H1 (cell line): Measurements from ENCODE around the gene CBFB. TPM values are rescaled to one million over a fixed set of nuclear protein-coding genes. Genes with fewer than 3 reads are reported as not detected.

Experiments used
- CTCF ChIA-PET: fragments of 300-600 bp; sonication (Branson Sonifier 250); formaldehyde crosslinking; loops from one replicate; lab custom pipeline; 2021; ENCODE audit not compliant: partially characterized antibody; lab: Charles Lee
- POLR2A ChIA-PET: fragments of 300-600 bp; sonication (Branson Sonifier 250); formaldehyde crosslinking; loops from one replicate; lab custom pipeline; 2021; ENCODE audit warnings: inconsistent platforms; ENCODE audit not compliant: partially characterized antibody; lab: Charles Lee
- DNase-seq, 2 experiments: peaks; one replicate each; pipeline versions ENCODE4 v3.0.0 to v3.0.0-alpha.2; 2010 to 2022; ENCODE audit warnings: low spot score in 2 of 2, low read depth in 1 of 2, mixed read lengths in 1 of 2
- FAIRE-seq: peaks from 2 replicates; lab custom pipeline; 2011; peaks lifted over from hg19 to GRCh38; lab: Jason Lieb, UNC
- H2AFZ ChIP-seq: 2 replicates; pipeline ENCODE4 v1.8.1; 2012; ENCODE audit warnings: low read length, inconsistent platforms
- H2AK5ac ChIP-seq: 2 replicates; pipeline ENCODE4 v1.6.1; 2013; ENCODE audit warnings: low read depth, low read length
- H2BK120ac ChIP-seq: replicated peaks from 2 replicates; pipeline ENCODE3; 2013; ENCODE audit warnings: low read depth, low read length, inconsistent platforms
- H2BK12ac ChIP-seq: 2 replicates; pipeline ENCODE4 v1.6.1; 2013; ENCODE audit warnings: low read depth, low read length
- H2BK15ac ChIP-seq: 2 replicates; pipeline ENCODE4 v1.6.1; 2013; ENCODE audit warnings: low read length
- H2BK20ac ChIP-seq: 2 replicates; pipeline ENCODE4 v1.6.1; 2013; ENCODE audit warnings: low read length
- H2BK5ac ChIP-seq: 2 replicates; pipeline ENCODE4 v1.6.1; 2013; ENCODE audit warnings: low read depth, low read length
- H3K14ac ChIP-seq: 2 replicates; pipeline ENCODE4 v1.6.1; 2013; ENCODE audit warnings: inconsistent platforms; ENCODE audit not compliant: insufficient read length
- H3K18ac ChIP-seq: 2 replicates; pipeline ENCODE4 v1.6.1; 2013; ENCODE audit warnings: low read length; ENCODE audit errors: extremely low read depth
- H3K23ac ChIP-seq: 2 replicates; pipeline ENCODE4 v1.6.1; 2013; ENCODE audit warnings: inconsistent platforms; ENCODE audit not compliant: insufficient read length
- H3K23me2 ChIP-seq: 2 replicates; pipeline ENCODE4 v1.6.1; 2013; ENCODE audit warnings: low read depth, low read length
- H3K27ac ChIP-seq: 2 replicates; pipeline ENCODE4 v1.6.1; 2011; ENCODE audit warnings: low read depth, low read length, inconsistent platforms
- H3K27me3 ChIP-seq, 4 experiments: replicated peaks in 1 of 4; 1 replicate in 1 of 4; 2 replicates in 3 of 4; pipeline versions ENCODE4 v1.6.1 to v1.8.1; 2011 to 2013; ENCODE audit warnings: low read length in 3 of 4, mild to moderate bottlenecking in 3 of 4, inconsistent platforms in 2 of 4, mixed read lengths in 2 of 4, moderate library complexity in 1 of 4; ENCODE audit not compliant: control insufficient read depth in 3 of 4, insufficient read depth in 3 of 4; ENCODE audit errors: extremely low read depth in 1 of 4
- H3K36me3 ChIP-seq, 4 experiments: 2 replicates each; pipeline versions ENCODE4 v1.6.1 to v1.8.1; 2011 to 2013; ENCODE audit warnings: mild to moderate bottlenecking in 4 of 4, low read length in 3 of 4, moderate library complexity in 2 of 4, control low read depth in 1 of 4, inconsistent platforms in 1 of 4; ENCODE audit not compliant: insufficient read depth in 4 of 4, control insufficient read depth in 2 of 4
- H3K4ac ChIP-seq: replicated peaks from 2 replicates; pipeline ENCODE3; 2013; ENCODE audit warnings: low read length, low read depth, mixed read lengths, inconsistent platforms; ENCODE audit not compliant: insufficient read length
- H3K4me1 ChIP-seq, 4 experiments: replicated peaks in 1 of 4; 1 replicate in 1 of 4; 2 replicates in 3 of 4; pipeline versions ENCODE4 v1.6.1 to v1.8.1; 2011 to 2013; ENCODE audit warnings: low read length in 3 of 4, inconsistent platforms in 2 of 4, mixed read lengths in 1 of 4; ENCODE audit not compliant: insufficient read depth in 4 of 4, control insufficient read depth in 3 of 4
- H3K4me2 ChIP-seq, 2 experiments: 2 replicates each; pipeline versions ENCODE4 v1.6.1 to v1.8.1; 2011 to 2013; ENCODE audit warnings: low read depth in 2 of 2, low read length in 2 of 2, control low read depth in 1 of 2, inconsistent platforms in 1 of 2, mild to moderate bottlenecking in 1 of 2; ENCODE audit not compliant: insufficient read depth in 1 of 2
- H3K4me3 ChIP-seq, 4 experiments: fragments of 200-600, 300-600 bp in 1 of 4; sonication (generic), shearing (Covaris generic), sonication (Bioruptor Twin) in 1 of 4; 2 replicates each; pipeline versions ENCODE4 v1.5.1 to v1.8.1; 2011 to 2016; ENCODE audit warnings: low read length in 4 of 4, low read depth in 3 of 4, control low read depth in 2 of 4, inconsistent platforms in 2 of 4, mild to moderate bottlenecking in 2 of 4, mixed read lengths in 1 of 4, moderate library complexity in 1 of 4; ENCODE audit not compliant: insufficient read depth in 2 of 4; ENCODE audit errors: extremely low read depth in 1 of 4
- H3K56ac ChIP-seq: replicated peaks from 2 replicates; pipeline ENCODE3; 2013; ENCODE audit warnings: low read depth, mild to moderate bottlenecking, mixed read lengths, low read length, inconsistent platforms; ENCODE audit not compliant: insufficient read length
- H3K79me1 ChIP-seq: 2 replicates; pipeline ENCODE4 v1.6.1; 2013; ENCODE audit warnings: low read depth, low read length, control low read depth
- H3K79me2 ChIP-seq, 2 experiments: 2 replicates each; pipeline versions ENCODE4 v1.6.1 to v1.8.1; 2012 to 2013; ENCODE audit warnings: low read length in 2 of 2, mild to moderate bottlenecking in 2 of 2, inconsistent platforms in 1 of 2; ENCODE audit not compliant: insufficient read depth in 2 of 2, control insufficient read depth in 1 of 2
- H3K9ac ChIP-seq, 4 experiments: replicated peaks in 1 of 4; 1 replicate in 1 of 4; 2 replicates in 3 of 4; pipeline versions ENCODE4 v1.6.1 to v1.8.1; 2011 to 2013; ENCODE audit warnings: low read depth in 3 of 4, low read length in 3 of 4, control low read depth in 2 of 4, mild to moderate bottlenecking in 2 of 4, moderate library complexity in 2 of 4, inconsistent platforms in 1 of 4; ENCODE audit errors: extremely low read depth in 1 of 4
- H3K9me3 ChIP-seq, 2 experiments: 2 replicates each; pipeline versions ENCODE4 v1.6.1 to v1.8.1; 2012 to 2013; ENCODE audit warnings: mild to moderate bottlenecking in 2 of 2, moderate library complexity in 2 of 2, control low read depth in 1 of 2, inconsistent platforms in 1 of 2, low read depth in 1 of 2, low read length in 1 of 2, mixed read lengths in 1 of 2; ENCODE audit not compliant: insufficient read depth in 2 of 2
- H4K20me1 ChIP-seq, 2 experiments: replicated peaks in 1 of 2; 2 replicates each; pipeline versions ENCODE3 to v1.8.1; 2011 to 2013; ENCODE audit warnings: inconsistent platforms in 2 of 2, low read length in 2 of 2, mild to moderate bottlenecking in 1 of 2; ENCODE audit not compliant: insufficient read depth in 2 of 2, control insufficient read depth in 1 of 2
- H4K5ac ChIP-seq: 2 replicates; pipeline ENCODE4 v1.6.1; 2013; ENCODE audit warnings: low read length, low read depth, mixed read lengths, inconsistent platforms; ENCODE audit not compliant: insufficient read length
- H4K8ac ChIP-seq: 2 replicates; pipeline ENCODE4 v1.8.0; 2013; ENCODE audit warnings: mild to moderate bottlenecking, moderate library complexity, low read length, inconsistent platforms; ENCODE audit not compliant: insufficient read depth; ENCODE audit errors: extremely low read depth
- H4K91ac ChIP-seq: replicated peaks from 2 replicates; pipeline ENCODE3; 2013; ENCODE audit warnings: low read length, mixed read lengths, inconsistent platforms; ENCODE audit not compliant: insufficient read length
- CTBP2 ChIP-seq: IDR thresholded peaks from 2 replicates; pipeline ENCODE4 v1.7.0; 2011; ENCODE audit warnings: borderline replicate concordance, mild to moderate bottlenecking, moderate library complexity, mixed read lengths, low read length; ENCODE audit not compliant: insufficient read depth, insufficient read length
- JUND ChIP-seq: IDR thresholded peaks from 2 replicates; pipeline ENCODE4 v1.6.1; 2011; ENCODE audit warnings: mild to moderate bottlenecking, improper control_type of control experiment, low read length
- POU5F1 ChIP-seq: IDR thresholded peaks from 2 replicates; pipeline ENCODE4 v1.6.1; 2011; ENCODE audit warnings: low read depth, mild to moderate bottlenecking, low read length, moderate library complexity
- ZNF274 ChIP-seq: IDR thresholded peaks from 2 replicates; pipeline ENCODE4 v1.7.0; 2012; ENCODE audit warnings: low read length, borderline replicate concordance; ENCODE audit errors: extremely low read depth
- WGBS, 2 experiments: shearing (Covaris generic) in 1 of 2; methylation state at CpG; one replicate each; pipeline versions ENCODE4 v1.1.6 to v1.1.7; 2013 to 2015; ENCODE audit warnings: low lambda C conversion rate in 2 of 2, mixed read lengths in 2 of 2, inconsistent platforms in 1 of 2, low coverage in 1 of 2, missing lambda C conversion rate in 1 of 2; ENCODE audit not compliant: insufficient replicate concordance in 2 of 2, insufficient coverage in 1 of 2, insufficient read length in 1 of 2; ENCODE audit errors: extremely low coverage in 1 of 2, missing lambda C conversion rate in 1 of 2; 5-methylcytosine and 5-hydroxymethylcytosine counted together
- polyA plus RNA-seq, 7 experiments: library from polyadenylated mRNA; depleted of rRNA in 3 of 7; stranded (reverse) in 5 of 7; unstranded in 2 of 7; fragments of >200 nt in 5 of 7; fragments of 200-250 nt in 2 of 7; gene quantifications; 1 replicate in 5 of 7; 2 replicates in 1 of 7; 4 replicates in 1 of 7; pipeline versions ENCODE4 v1.2.1 to v1.2.3, GENCODE V29; 2011 to 2013; ENCODE audit warnings: missing spikeins in 2 of 7, mixed read lengths in 2 of 7
- total RNA-seq: library from RNA; stranded (reverse); fragmentation: NEBNext Ultra II Directional; extraction: Animal tissue kit (Norgen Biotek cat#: 25700); gene quantifications from 2 replicates; pipeline ENCODE4 v1.2.1, GENCODE V29; 2021
- TF ChIP-seq, protein P1 (sequence below), 3 experiments: IDR thresholded peaks; 1 replicate in 2 of 3; 2 replicates in 1 of 3; pipeline versions ENCODE4 v1.5.1 to v1.6.1; 2011; ENCODE audit warnings: low read length in 3 of 3, mild to moderate bottlenecking in 3 of 3, inconsistent platforms in 2 of 3, low read depth in 1 of 3, moderate library complexity in 1 of 3; ENCODE audit not compliant: insufficient read depth in 1 of 3; ENCODE audit errors: control extremely low read depth in 1 of 3

CBFB gene
- total and polyA plus RNA-seq, 2 of the 8 experiments (the other 6 are each of a cell fraction or from before 2014, with no cell fraction given) = 11.5 to 31.6 TPM

DNA sequence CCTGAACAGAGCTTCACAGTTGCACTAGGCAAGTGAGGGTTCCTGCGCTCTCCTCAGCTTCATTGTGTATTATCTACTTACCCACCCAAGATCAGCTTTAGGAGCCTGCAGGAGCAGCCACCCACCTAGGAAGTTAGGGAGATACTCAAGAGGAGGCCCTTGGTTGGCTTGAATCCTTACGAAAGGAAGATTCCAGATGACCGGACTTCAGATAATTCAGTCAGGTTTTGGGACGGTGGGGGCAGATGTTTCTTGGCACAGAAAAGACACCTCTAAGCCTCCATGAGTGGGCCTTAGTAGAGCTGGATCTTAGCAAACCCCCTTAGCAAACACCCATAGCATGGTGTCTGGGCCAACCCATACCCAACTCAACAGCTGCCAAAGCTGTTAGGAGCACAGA lies 2.4 kb upstream of the CBFB start:
- CTCF ChIA-PET = interaction anchor here (0.7 to 3.2 kb wide), 13 partner anchors 9 to 144 kb away, joined by 3 to 36 read pairs (median 4); partner anchors contain the start of gene NOL3

More for the DNA sequence above, 2.4 kb upstream of the CBFB start:
- H4K20me1 ChIP-seq = peaks cover 0 to 3% of the 10 kb centered on the region in 2 experiments
- H2BK120ac ChIP-seq = no peak overlapping the region
- H2BK15ac ChIP-seq = no peak overlapping the region
- H3K4me1 ChIP-seq = peaks cover 0 to 4% (median 1%) of the 10 kb centered on the region in 4 experiments; a peak in 2 of 7 replicates
- H3K4me3 ChIP-seq = no peak overlapping the region
- H2AK5ac ChIP-seq = no peak overlapping the region
- no peak overlapping the region for H2AFZ ChIP-seq
- no peak overlapping the region for H3K4ac ChIP-seq
- H3K79me1 ChIP-seq = no peaks in the 10 kb centered on the region
- peaks cover 5% of the 10 kb centered on the region; the same call in 1 of the 2 replicates for H3K23me2 ChIP-seq
- no peak overlapping the region for H3K23ac ChIP-seq
- H4K8ac ChIP-seq = no peak overlapping the region
- H4K91ac ChIP-seq = no peak overlapping the region
- no peak overlapping the region for H3K4me2 ChIP-seq
- no peak overlapping the region for H3K9ac ChIP-seq
- TF ChIP-seq, protein P1, sequence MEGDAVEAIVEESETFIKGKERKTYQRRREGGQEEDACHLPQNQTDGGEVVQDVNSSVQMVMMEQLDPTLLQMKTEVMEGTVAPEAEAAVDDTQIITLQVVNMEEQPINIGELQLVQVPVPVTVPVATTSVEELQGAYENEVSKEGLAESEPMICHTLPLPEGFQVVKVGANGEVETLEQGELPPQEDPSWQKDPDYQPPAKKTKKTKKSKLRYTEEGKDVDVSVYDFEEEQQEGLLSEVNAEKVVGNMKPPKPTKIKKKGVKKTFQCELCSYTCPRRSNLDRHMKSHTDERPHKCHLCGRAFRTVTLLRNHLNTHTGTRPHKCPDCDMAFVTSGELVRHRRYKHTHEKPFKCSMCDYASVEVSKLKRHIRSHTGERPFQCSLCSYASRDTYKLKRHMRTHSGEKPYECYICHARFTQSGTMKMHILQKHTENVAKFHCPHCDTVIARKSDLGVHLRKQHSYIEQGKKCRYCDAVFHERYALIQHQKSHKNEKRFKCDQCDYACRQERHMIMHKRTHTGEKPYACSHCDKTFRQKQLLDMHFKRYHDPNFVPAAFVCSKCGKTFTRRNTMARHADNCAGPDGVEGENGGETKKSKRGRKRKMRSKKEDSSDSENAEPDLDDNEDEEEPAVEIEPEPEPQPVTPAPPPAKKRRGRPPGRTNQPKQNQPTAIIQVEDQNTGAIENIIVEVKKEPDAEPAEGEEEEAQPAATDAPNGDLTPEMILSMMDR (IDR thresholded peaks at IDR 0.05; ENCODE audit: control extremely low read depth in 1 of 3, insufficient read depth in 1 of 3, low read depth in 1 of 3, low read length in 3 of 3) = no peak
- TF ChIP-seq POU5F1 (no peak), ZNF274 (no peak), JUND (no peak), CTBP2 (no peak)
- no peak overlapping the region for H3K27ac ChIP-seq
- H3K18ac ChIP-seq = no peak overlapping the region
- H3K9me3 ChIP-seq = no peaks in the 10 kb centered on the region; a peak in 1 of 4 replicates
- H2BK20ac ChIP-seq = no peak overlapping the region
- no peak for FAIRE-seq
- no peak for DNase-seq
- no peak overlapping the region for H2BK12ac ChIP-seq
- H3K79me2 ChIP-seq = peaks cover 0 to 12% of the 10 kb centered on the region in 2 experiments; a peak in 2 of 4 replicates
- no peak overlapping the region for H3K56ac ChIP-seq
- H4K5ac ChIP-seq = no peak overlapping the region
- H2BK5ac ChIP-seq = no peak overlapping the region
- peaks cover 0 to 7% (median 3%) of the 10 kb centered on the region in 4 experiments; a peak in 2 of 7 replicates for H3K27me3 ChIP-seq
- WGBS, 2 experiments = 93% methylated on average over 4 of the region's 4 CpGs; no CpG with 5 or more reads in 1 of the 2 experiments
- H3K36me3 ChIP-seq = no peaks in the 10 kb centered on the region
- POLR2A ChIA-PET = no interaction called here
- H3K14ac ChIP-seq = no peak overlapping the region
